GM19193 (cell line): ENCODE results near the gene KCNG2.

ENCODE experiments used
- POLR2A ChIP-seq: IDR thresholded peaks from 4 replicates; pipeline ENCODE4 v1.6.1; 2011; ENCODE audit not compliant: insufficient read depth, insufficient read length; ENCODE audit errors: extremely low read depth

KCNG2 gene

DNA sequence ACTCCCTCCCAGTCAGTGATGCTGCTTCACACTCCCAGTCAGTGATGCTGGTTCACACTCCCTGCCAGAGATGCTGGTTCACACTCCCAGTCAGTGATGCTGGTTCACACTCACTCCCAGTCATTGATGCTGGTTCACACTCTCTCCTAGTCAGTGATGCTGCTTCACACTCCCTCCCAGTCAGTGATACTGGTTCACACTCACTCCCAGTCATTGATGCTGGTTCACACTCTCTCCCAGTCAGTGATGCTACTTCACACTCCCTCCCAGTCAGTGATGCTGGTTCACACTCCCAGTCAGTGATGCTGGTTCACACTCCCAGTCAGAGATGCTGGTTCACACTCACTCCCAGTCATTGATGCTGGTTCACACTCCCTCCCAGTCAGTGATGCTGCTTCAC, 34.3 kb upstream of the KCNG2 start:
- TF ChIP-seq POLR2A, result no peak

- no peak for TF ChIP-seq POLR2A
These were observed 33.6 kb upstream of the KCNG2 start for GRCh38 chr18:79764131-79764530.

DNA sequence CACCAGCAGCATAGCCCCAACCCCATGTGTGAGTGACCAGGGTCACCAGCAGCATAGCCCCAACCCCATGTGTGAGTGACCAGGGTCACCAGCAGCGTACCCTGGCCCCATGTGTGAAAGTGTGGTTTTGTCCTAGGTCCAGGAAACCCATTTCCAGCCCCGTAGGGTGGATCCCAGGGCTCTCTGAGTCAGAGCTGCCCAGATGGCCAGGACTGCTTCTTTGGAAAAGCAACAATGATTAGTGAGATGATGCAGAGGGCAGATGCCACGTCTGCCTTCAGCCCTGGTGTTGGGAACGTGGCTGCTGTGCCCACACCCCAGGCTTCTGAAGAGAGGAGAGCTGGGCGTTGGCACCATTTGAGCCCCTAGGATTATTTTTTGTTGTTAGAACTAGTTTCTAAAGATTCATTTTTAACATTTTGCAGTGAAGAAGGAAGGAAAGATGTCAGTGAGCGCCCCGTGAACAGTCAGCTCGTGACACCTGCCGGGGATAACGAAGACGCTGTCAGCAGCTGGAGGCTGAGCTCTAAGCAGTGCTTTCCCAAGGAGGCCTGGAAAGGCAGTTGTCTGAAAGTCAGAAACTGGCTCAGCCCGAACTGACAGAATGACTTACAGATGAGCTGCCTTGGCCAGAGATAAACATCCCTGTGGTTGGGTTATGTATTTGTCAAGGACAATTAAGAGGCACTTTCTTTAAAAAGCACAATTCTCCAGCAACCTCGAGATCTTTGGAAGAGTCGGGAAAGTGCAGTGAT, 32.1 kb upstream of the KCNG2 start:
- no peak for TF ChIP-seq POLR2A

DNA sequence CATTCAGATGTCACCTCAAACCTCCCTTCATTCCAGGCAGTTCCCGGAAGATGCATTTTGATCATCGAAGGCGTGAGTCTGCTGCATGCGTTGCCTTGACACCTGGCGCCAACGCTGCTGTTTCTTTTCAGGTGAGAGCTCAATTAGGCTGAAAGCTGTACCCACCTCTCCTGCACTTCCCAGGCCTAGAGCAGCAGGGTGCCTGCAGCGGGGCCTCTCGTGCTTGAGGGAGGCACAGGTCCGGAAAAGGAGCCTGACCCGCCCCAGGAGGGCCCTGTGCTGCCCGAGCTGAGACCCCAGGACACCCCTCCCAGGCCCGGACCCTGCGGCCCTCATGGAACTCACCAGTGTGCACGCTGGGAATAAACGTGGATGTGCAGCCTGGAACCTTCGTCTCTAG, 31.4 kb upstream of the KCNG2 start:
- no peak for TF ChIP-seq POLR2A

GRCh38 chr18:79768745-79769144, 29.0 kb upstream of the KCNG2 start:
- no peak for TF ChIP-seq POLR2A

- no peak for TF ChIP-seq POLR2A
These were observed 27.8 kb upstream of the KCNG2 start for GRCh38 chr18:79769698-79770500.

GRCh38 chr18:79770501-79770815, 27.3 kb upstream of the KCNG2 start:
- no peak for TF ChIP-seq POLR2A

GRCh38 chr18:79770826-79771225, 26.9 kb upstream of the KCNG2 start:
- TF ChIP-seq POLR2A, result no peak

GRCh38 chr18:79771446-79772107, 26.2 kb upstream of the KCNG2 start:
- no peak for TF ChIP-seq POLR2A

GRCh38 chr18:79772108-79772864, 25.5 kb upstream of the KCNG2 start:
- no peak for TF ChIP-seq POLR2A

GRCh38 chr18:79772865-79773696, 24.7 kb upstream of the KCNG2 start:
- no peak for TF ChIP-seq POLR2A

- TF ChIP-seq POLR2A, result no peak
These were observed 23.6 kb upstream of the KCNG2 start for GRCh38 chr18:79774111-79774510.

- TF ChIP-seq POLR2A, result no peak
These were observed 22.1 kb upstream of the KCNG2 start for GRCh38 chr18:79775441-79776221.

GRCh38 chr18:79776674-79777073, 21.1 kb upstream of the KCNG2 start:
- TF ChIP-seq POLR2A, result no peak

DNA sequence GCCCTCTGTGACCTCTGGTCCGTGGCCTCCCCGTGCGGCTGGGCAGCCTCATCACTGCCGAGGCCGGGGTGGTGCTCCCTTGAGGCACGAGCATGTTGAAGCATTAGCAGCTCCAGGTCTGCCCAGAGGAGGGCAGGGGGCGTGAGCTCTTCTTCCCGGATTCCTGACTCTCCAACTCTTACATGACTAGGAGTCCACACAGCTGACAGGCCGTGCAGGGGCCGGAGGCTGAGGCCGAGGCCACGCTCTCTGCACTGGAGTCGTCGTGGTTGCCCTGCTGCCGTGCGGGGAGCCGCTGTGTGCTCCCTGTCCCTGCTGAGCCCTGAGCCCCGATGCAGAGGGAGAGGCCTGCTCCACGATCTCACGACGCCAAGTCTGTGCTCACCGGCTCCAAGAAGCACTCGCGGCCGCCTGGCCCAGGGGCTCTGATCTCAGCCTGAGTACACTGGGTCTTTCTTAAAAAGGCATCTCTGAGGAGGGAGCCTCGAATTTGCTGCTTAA, 19.4 kb upstream of the KCNG2 start:
- TF ChIP-seq POLR2A, result no peak
